ENCODE data around the gene DNAH17. TPM values are rescaled to one million over a fixed set of nuclear protein-coding genes. Genes with fewer than 3 reads are reported as not detected.

Gene DNAH17
- total and polyA plus RNA-seq, 2 of the 13 experiments (the other 11 are each of a cell fraction or from before 2014, with no cell fraction given), result 0.86 to 1.6 TPM

- peaks cover 62% of the 10 kb centered on the region for H3K79me2 ChIP-seq (ENCODE audit: insufficient read depth, low read length)
- no peak for FAIRE-seq
- POLR2A ChIA-PET, result interaction anchor here (1.5 kb wide), 1 partner anchor 14 kb away, joined by 3 read pairs; no protein-coding TSS in a partner anchor
These were observed 196.8 kb downstream of the DNAH17 start for GRCh38 chr17:78380370-78380769.

GRCh38 chr17:78379131-78379491 lies 198.1 kb downstream of the DNAH17 start:
- no TSS peak for BruUV-seq (replicated peaks)
- TF ChIP-seq ZNF3 (CRISPR knock-in tag; IDR thresholded peaks at IDR 0.05) (peak; percentile 30; the same call in 1 of the 2 replicates), ZFP1 (CRISPR knock-in tag; IDR thresholded peaks at IDR 0.05) (no peak), ZNF782 (CRISPR knock-in tag; IDR thresholded peaks at IDR 0.05; ENCODE audit: borderline replicate concordance) (no peak), GABPA (IDR thresholded peaks at IDR 0.05; ENCODE audit: low read depth, low read length) (0 out of 2 replicates have a peak, but pooled peaks have one; percentile 13), GABPA (CRISPR knock-in tag; IDR thresholded peaks at IDR 0.05; ENCODE audit: low read depth) (no peak; the same call in none of the 2 replicates), MEIS1 (CRISPR knock-in tag; IDR thresholded peaks at IDR 0.05; ENCODE audit: borderline replicate concordance) (no peak), NONO (IDR thresholded peaks at IDR 0.05) (no peak), NONO (CRISPR knock-in tag; conservative IDR thresholded peaks at IDR 0.05) (no peak), HMG20A (CRISPR knock-in tag; IDR thresholded peaks at IDR 0.05; ENCODE audit: borderline replicate concordance) (peak; percentile 28; the same call in 1 of the 2 replicates), POLR2A (IDR thresholded peaks at IDR 0.05; ENCODE audit: insufficient read depth in 1 of 2, low read depth in 2 of 2, low read length in 2 of 2) (peak in 1 of 2 experiments; percentile 63; a peak in 2 of 4 replicates), ATF3 (CRISPR knock-in tag; IDR thresholded peaks at IDR 0.05) (peak; percentile 29; the same call in 1 of the 2 replicates), RFXAP (CRISPR knock-in tag; IDR thresholded peaks at IDR 0.05; ENCODE audit: borderline replicate concordance) (no peak), RCOR2 (CRISPR knock-in tag; IDR thresholded peaks at IDR 0.05) (no peak)

More at GRCh38 chr17:78380370-78380769, 196.8 kb downstream of the DNAH17 start:
- DNase-seq (ENCODE audit: low spot score) (no peak), ATAC-seq (no peak)
- TF ChIP-seq SETDB1 (CRISPR knock-in tag; IDR thresholded peaks at IDR 0.05; ENCODE audit: borderline replicate concordance), result no peak
- TF ChIP-seq TFE3 (CRISPR knock-in tag; IDR thresholded peaks at IDR 0.05), result no peak
- TSS peak; percentile 43 for BruUV-seq (replicated peaks)
- peaks cover 18% of the 10 kb centered on the region; the same call in 1 of the 2 replicates for H4K20me1 ChIP-seq (ENCODE audit: insufficient read depth, low read length)
- in situ Hi-C loops (cut with HindIII; ENCODE audit: extremely low pct_ligation_motif_present, low pct_unique_long_range_greater_than_20kb) (no loop called here), intact Hi-C loops (cut with micrococcal nuclease; ENCODE audit: unreplicated experiment) (no loop called here)
- peaks cover 83% of the 10 kb centered on the region for H3K4me1 ChIP-seq (ENCODE audit: insufficient read depth, low read length)
- H3K36me3 ChIP-seq (replicated peaks in 1 of 2; ENCODE audit: control insufficient read depth in 1 of 2, insufficient read depth in 2 of 2, low read length in 2 of 2), result peaks cover 3 to 8% of the 10 kb centered on the region in 2 experiments; a peak in 3 of 5 replicates
- CTCF ChIA-PET (ENCODE audit: low intra/inter-chr PET ratio, low total read pairs), result no interaction called here
- no peaks in the 10 kb centered on the region for H3K9me3 ChIP-seq (ENCODE audit: low read length)
- no peak overlapping the region for H3K4me3 ChIP-seq (replicated peaks in 1 of 3; ENCODE audit: insufficient read depth in 1 of 3, low read depth in 2 of 3, low read length in 3 of 3)
- H3K9ac ChIP-seq (ENCODE audit: insufficient read depth, low read depth, low read length), result no peak overlapping the region
- H2AFZ ChIP-seq (ENCODE audit: low read length), result no peak overlapping the region
- 97% methylated on average over 5 of the region's 5 CpGs for WGBS (ENCODE audit: low lambda C conversion rate)
- H3K27ac ChIP-seq (ENCODE audit: extremely low read length, insufficient read depth, low read length), result no peak overlapping the region
- H3K27me3 ChIP-seq (ENCODE audit: control insufficient read depth in 1 of 2, insufficient read depth in 2 of 2, low read length in 2 of 2), result no peaks in the 10 kb centered on the region
- peak overlapping the region; percentile 87; the same call in 1 of the 2 replicates for H3K4me2 ChIP-seq (ENCODE audit: low read depth, low read length)

More at GRCh38 chr17:78379131-78379491, 198.1 kb downstream of the DNAH17 start:
- DNase-seq (ENCODE audit: low spot score) (peak; percentile 81), FAIRE-seq (no peak), ATAC-seq (peak; percentile 48)
- ChIA-PET CTCF (ENCODE audit: low intra/inter-chr PET ratio, low total read pairs) (interaction anchor here (1.3 kb wide), 1 partner anchor 43 kb away, joined by 5 read pairs; no protein-coding TSS in a partner anchor), POLR2A (interaction anchor here (0.7 to 1.8 kb wide), 7 partner anchors 9 to 43 kb away, joined by 3 to 7 read pairs (median 4); no protein-coding TSS in a partner anchor)
- Histone ChIP-seq H3K9me3 (ENCODE audit: low read length) (no peaks in the 10 kb centered on the region), H3K27ac (ENCODE audit: extremely low read length, insufficient read depth, low read length) (peak overlapping the region; percentile 80), H4K20me1 (ENCODE audit: insufficient read depth, low read length) (peaks cover 10% of the 10 kb centered on the region; the same call in 1 of the 2 replicates), H3K9ac (ENCODE audit: insufficient read depth, low read depth, low read length) (peak overlapping the region; percentile 90), H2AFZ (ENCODE audit: low read length) (no peak overlapping the region), H3K4me1 (ENCODE audit: insufficient read depth, low read length) (peaks cover 85% of the 10 kb centered on the region), H3K36me3 (replicated peaks in 1 of 2; ENCODE audit: control insufficient read depth in 1 of 2, insufficient read depth in 2 of 2, low read length in 2 of 2) (no peaks in the 10 kb centered on the region; a peak in 2 of 5 replicates), H3K27me3 (ENCODE audit: control insufficient read depth in 1 of 2, insufficient read depth in 2 of 2, low read length in 2 of 2) (peaks cover 2 to 8% of the 10 kb centered on the region in 2 experiments; a peak in 1 of 5 replicates), H3K4me3 (replicated peaks in 1 of 3; ENCODE audit: insufficient read depth in 1 of 3, low read depth in 2 of 3, low read length in 3 of 3) (peak overlapping the region; percentile 97 to 98 (median 97)), H3K79me2 (ENCODE audit: insufficient read depth, low read length) (peaks cover 50% of the 10 kb centered on the region), H3K4me2 (ENCODE audit: low read depth, low read length) (peak overlapping the region; percentile 87)
- WGBS (ENCODE audit: low lambda C conversion rate), result 2% methylated on average over 7 of the region's 7 CpGs
- in situ Hi-C loops (cut with HindIII; ENCODE audit: extremely low pct_ligation_motif_present, low pct_unique_long_range_greater_than_20kb) (no loop called here), intact Hi-C loops (cut with micrococcal nuclease; ENCODE audit: unreplicated experiment) (loop anchor here (5.0 to 10.0 kb wide), 2 partner anchors 43 to 64 kb away; no protein-coding TSS in a partner anchor)

Data from HepG2 (cell line).